HEK293 (cell line): Measurements from ENCODE around the gene MED29.

Source experiments
- KLF1 ChIP-seq: fragments of 450-650 bp; formaldehyde crosslinking; IDR thresholded peaks from 2 replicates; pipeline ENCODE4 v1.5.1; 2016; ENCODE audit warnings: missing biosample characterization, missing genetic modification characterization
- KLF7 ChIP-seq: fragments of 450-650 bp; formaldehyde crosslinking; IDR thresholded peaks from 2 replicates; pipeline ENCODE4 v1.5.1; 2016; ENCODE audit warnings: missing biosample characterization, missing genetic modification characterization, borderline replicate concordance
- MYNN ChIP-seq: fragments of 450-650 bp; formaldehyde crosslinking; IDR thresholded peaks from 2 replicates; pipeline ENCODE4 v1.5.1; 2016; ENCODE audit warnings: missing biosample characterization, missing genetic modification characterization, borderline replicate concordance
- OVOL3 ChIP-seq: fragments of 450-650 bp; formaldehyde crosslinking; IDR thresholded peaks from 2 replicates; pipeline ENCODE4 v1.5.1; 2016; ENCODE audit warnings: missing biosample characterization, missing genetic modification characterization
- SCRT1 ChIP-seq: fragments of 450-650 bp; formaldehyde crosslinking; IDR thresholded peaks from 2 replicates; pipeline ENCODE4 v1.5.1; 2016; ENCODE audit warnings: missing biosample characterization, missing genetic modification characterization, borderline replicate concordance
- SCRT2 ChIP-seq: fragments of 450-650 bp; formaldehyde crosslinking; IDR thresholded peaks from 2 replicates; pipeline ENCODE4 v1.5.1; 2016; ENCODE audit warnings: missing biosample characterization, missing genetic modification characterization
- SP7 ChIP-seq: fragments of 450-650 bp; formaldehyde crosslinking; IDR thresholded peaks from 2 replicates; pipeline ENCODE4 v1.5.1; 2016; ENCODE audit warnings: missing biosample characterization, missing genetic modification characterization
- YY2 ChIP-seq: fragments of 450-650 bp; formaldehyde crosslinking; IDR thresholded peaks from 2 replicates; pipeline ENCODE4 v1.5.1; 2016; ENCODE audit warnings: missing biosample characterization, missing genetic modification characterization
- ZBTB21 ChIP-seq: fragments of 450-650 bp; formaldehyde crosslinking; IDR thresholded peaks from 2 replicates; pipeline ENCODE4 v1.5.1; 2017; ENCODE audit warnings: missing biosample characterization, missing genetic modification characterization
- ZBTB48 ChIP-seq: fragments of 450-650 bp; formaldehyde crosslinking; IDR thresholded peaks from 2 replicates; pipeline ENCODE4 v1.5.1; 2016; ENCODE audit warnings: missing biosample characterization, missing genetic modification characterization
- ZBTB8A ChIP-seq: fragments of 450-650 bp; formaldehyde crosslinking; IDR thresholded peaks from 2 replicates; pipeline ENCODE4 v1.5.1; 2016; ENCODE audit warnings: missing biosample characterization, missing genetic modification characterization
- ZFP69B ChIP-seq: fragments of 450-650 bp; formaldehyde crosslinking; IDR thresholded peaks from 2 replicates; pipeline ENCODE4 v1.5.1; 2016; ENCODE audit warnings: missing biosample characterization, missing genetic modification characterization
- ZNF10 ChIP-seq: fragments of 450-650 bp; formaldehyde crosslinking; IDR thresholded peaks from 2 replicates; pipeline ENCODE4 v1.5.1; 2017; ENCODE audit warnings: missing biosample characterization, missing genetic modification characterization
- ZNF146 ChIP-seq: fragments of 450-650 bp; formaldehyde crosslinking; IDR thresholded peaks from 2 replicates; pipeline ENCODE4 v1.5.1; 2016; ENCODE audit warnings: missing biosample characterization, missing genetic modification characterization
- ZNF2 ChIP-seq: fragments of 450-650 bp; formaldehyde crosslinking; IDR thresholded peaks from 2 replicates; pipeline ENCODE4 v1.5.1; 2016; ENCODE audit warnings: missing biosample characterization, missing genetic modification characterization
- ZNF211 ChIP-seq: fragments of 450-650 bp; formaldehyde crosslinking; IDR thresholded peaks from 2 replicates; pipeline ENCODE4 v1.5.1; 2016; ENCODE audit warnings: low read depth, missing biosample characterization, missing genetic modification characterization
- ZNF248 ChIP-seq: fragments of 450-650 bp; formaldehyde crosslinking; IDR thresholded peaks from 2 replicates; pipeline ENCODE4 v1.5.1; 2017; ENCODE audit warnings: missing biosample characterization, missing genetic modification characterization
- ZNF324 ChIP-seq: fragments of 450-650 bp; formaldehyde crosslinking; IDR thresholded peaks from 2 replicates; pipeline ENCODE4 v1.5.1; 2016; ENCODE audit warnings: missing biosample characterization, missing genetic modification characterization
- ZNF549 ChIP-seq: fragments of 450-650 bp; IDR thresholded peaks from 2 replicates; pipeline ENCODE4 v1.5.1; 2018; ENCODE audit warnings: missing biosample characterization, missing genetic modification characterization, mild to moderate bottlenecking, inconsistent platforms, moderate library complexity
- ZNF658 ChIP-seq: fragments of 450-650 bp; formaldehyde crosslinking; IDR thresholded peaks from 2 replicates; pipeline ENCODE4; 2016; ENCODE audit warnings: missing biosample characterization, missing genetic modification characterization
- ZNF76 ChIP-seq: fragments of 450-650 bp; formaldehyde crosslinking; IDR thresholded peaks from 2 replicates; pipeline ENCODE4; 2016; ENCODE audit warnings: low read depth, missing biosample characterization, missing genetic modification characterization, borderline replicate concordance
- ZNF843 ChIP-seq: fragments of 450-650 bp; formaldehyde crosslinking; IDR thresholded peaks from 2 replicates; pipeline ENCODE4 v1.5.1; 2016; ENCODE audit warnings: missing biosample characterization, missing genetic modification characterization
- ZSCAN30 ChIP-seq: fragments of 450-650 bp; IDR thresholded peaks from 2 replicates; pipeline ENCODE4 v1.5.1; 2018; ENCODE audit warnings: missing biosample characterization, mild to moderate bottlenecking, missing genetic modification characterization, moderate library complexity
- TF ChIP-seq, protein P1 (sequence below): fragments of 450-650 bp; formaldehyde crosslinking; IDR thresholded peaks from 2 replicates; pipeline ENCODE4 v1.5.1; 2016; ENCODE audit warnings: missing biosample characterization, missing genetic modification characterization
- TF ChIP-seq, protein P2 (sequence below): fragments of 450-650 bp; formaldehyde crosslinking; IDR thresholded peaks from 2 replicates; pipeline ENCODE4 v1.5.1; 2016; ENCODE audit warnings: missing biosample characterization, missing genetic modification characterization
- TF ChIP-seq, protein P3 (sequence below): fragments of 450-650 bp; formaldehyde crosslinking; IDR thresholded peaks from 2 replicates; pipeline ENCODE4 v1.5.1; 2016; ENCODE audit warnings: missing biosample characterization, missing genetic modification characterization
- TF ChIP-seq, protein P4 (sequence below): fragments of 450-650 bp; formaldehyde crosslinking; conservative IDR thresholded peaks from 2 replicates; pipeline ENCODE4 v1.5.1; 2016; ENCODE audit warnings: low read depth, missing biosample characterization, missing genetic modification characterization
- TF ChIP-seq, protein P5 (sequence below): fragments of 450-650 bp; formaldehyde crosslinking; IDR thresholded peaks from 2 replicates; pipeline ENCODE4 v1.5.0; 2017; ENCODE audit warnings: missing biosample characterization, missing genetic modification characterization, borderline replicate concordance

MED29 gene

GRCh38 chr19:39390751-39391437 lies at the start of gene MED29, which contains the start of gene PAF1 (continued):
- no peak for TF ChIP-seq ZNF211 (tag by site-specific recombination)
- TF ChIP-seq ZBTB48 (tag by site-specific recombination): peak; percentile 88
- TF ChIP-seq SP7: peak; percentile 96
- peak; percentile 88 for TF ChIP-seq KLF1
- TF ChIP-seq, protein P1, sequence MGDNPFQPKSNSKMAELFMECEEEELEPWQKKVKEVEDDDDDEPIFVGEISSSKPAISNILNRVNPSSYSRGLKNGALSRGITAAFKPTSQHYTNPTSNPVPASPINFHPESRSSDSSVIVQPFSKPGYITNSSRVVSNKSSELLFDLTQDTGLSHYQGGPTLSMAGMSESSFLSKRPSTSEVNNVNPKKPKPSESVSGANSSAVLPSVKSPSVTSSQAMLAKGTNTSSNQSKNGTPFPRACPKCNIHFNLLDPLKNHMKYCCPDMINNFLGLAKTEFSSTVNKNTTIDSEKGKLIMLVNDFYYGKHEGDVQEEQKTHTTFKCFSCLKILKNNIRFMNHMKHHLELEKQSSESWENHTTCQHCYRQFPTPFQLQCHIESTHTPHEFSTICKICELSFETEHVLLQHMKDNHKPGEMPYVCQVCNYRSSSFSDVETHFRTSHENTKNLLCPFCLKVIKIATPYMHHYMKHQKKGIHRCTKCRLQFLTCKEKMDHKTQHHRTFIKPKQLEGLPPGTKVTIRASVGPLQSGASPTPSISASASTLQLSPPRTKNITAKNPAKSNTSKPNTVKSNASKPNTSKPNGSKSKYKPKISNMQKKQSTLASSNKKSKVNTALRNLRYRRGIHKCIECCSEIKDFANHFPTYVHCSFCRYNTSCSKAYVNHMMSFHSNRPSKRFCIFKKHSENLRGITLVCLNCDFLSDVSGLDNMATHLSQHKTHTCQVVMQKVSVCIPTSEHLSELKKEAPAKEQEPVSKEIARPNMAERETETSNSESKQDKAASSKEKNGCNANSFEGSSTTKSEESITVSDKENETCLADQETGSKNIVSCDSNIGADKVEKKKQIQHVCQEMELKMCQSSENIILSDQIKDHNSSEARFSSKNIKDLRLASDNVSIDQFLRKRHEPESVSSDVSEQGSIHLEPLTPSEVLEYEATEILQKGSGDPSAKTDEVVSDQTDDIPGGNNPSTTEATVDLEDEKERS (tag by site-specific recombination): peak; percentile 80
- TF ChIP-seq KLF7: peak; percentile 89; the same call in 1 of the 2 replicates
- TF ChIP-seq, protein P2, sequence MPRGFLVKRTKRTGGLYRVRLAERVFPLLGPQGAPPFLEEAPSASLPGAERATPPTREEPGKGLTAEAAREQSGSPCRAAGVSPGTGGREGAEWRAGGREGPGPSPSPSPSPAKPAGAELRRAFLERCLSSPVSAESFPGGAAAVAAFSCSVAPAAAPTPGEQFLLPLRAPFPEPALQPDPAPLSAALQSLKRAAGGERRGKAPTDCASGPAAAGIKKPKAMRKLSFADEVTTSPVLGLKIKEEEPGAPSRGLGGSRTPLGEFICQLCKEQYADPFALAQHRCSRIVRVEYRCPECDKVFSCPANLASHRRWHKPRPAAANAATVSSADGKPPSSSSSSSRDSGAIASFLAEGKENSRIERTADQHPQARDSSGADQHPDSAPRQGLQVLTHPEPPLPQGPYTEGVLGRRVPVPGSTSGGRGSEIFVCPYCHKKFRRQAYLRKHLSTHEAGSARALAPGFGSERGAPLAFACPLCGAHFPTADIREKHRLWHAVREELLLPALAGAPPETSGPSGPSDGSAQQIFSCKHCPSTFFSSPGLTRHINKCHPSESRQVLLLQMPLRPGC (tag by site-specific recombination): peak; percentile 88; the same call in 1 of the 2 replicates
- 0 out of 2 replicates have a peak, but pooled peaks have one; percentile 1 for TF ChIP-seq ZNF248 (tag by site-specific recombination)
- TF ChIP-seq ZNF76 (tag by site-specific recombination): peak; percentile 92
- TF ChIP-seq ZBTB8A (tag by site-specific recombination): peak; percentile 90
- peak; percentile 80 for TF ChIP-seq MYNN (tag by site-specific recombination)
- TF ChIP-seq SCRT1 (tag by site-specific recombination): peak; percentile 100
- TF ChIP-seq, protein P3, sequence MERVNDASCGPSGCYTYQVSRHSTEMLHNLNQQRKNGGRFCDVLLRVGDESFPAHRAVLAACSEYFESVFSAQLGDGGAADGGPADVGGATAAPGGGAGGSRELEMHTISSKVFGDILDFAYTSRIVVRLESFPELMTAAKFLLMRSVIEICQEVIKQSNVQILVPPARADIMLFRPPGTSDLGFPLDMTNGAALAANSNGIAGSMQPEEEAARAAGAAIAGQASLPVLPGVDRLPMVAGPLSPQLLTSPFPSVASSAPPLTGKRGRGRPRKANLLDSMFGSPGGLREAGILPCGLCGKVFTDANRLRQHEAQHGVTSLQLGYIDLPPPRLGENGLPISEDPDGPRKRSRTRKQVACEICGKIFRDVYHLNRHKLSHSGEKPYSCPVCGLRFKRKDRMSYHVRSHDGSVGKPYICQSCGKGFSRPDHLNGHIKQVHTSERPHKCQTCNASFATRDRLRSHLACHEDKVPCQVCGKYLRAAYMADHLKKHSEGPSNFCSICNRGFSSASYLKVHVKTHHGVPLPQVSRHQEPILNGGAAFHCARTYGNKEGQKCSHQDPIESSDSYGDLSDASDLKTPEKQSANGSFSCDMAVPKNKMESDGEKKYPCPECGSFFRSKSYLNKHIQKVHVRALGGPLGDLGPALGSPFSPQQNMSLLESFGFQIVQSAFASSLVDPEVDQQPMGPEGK (tag by site-specific recombination): peak; percentile 99
- peak; percentile 95 for TF ChIP-seq ZBTB21 (tag by site-specific recombination)
- peak; percentile 95 for TF ChIP-seq ZSCAN30 (tag by site-specific recombination)
- peak; percentile 97 for TF ChIP-seq ZNF2
- TF ChIP-seq ZNF324 (tag by site-specific recombination): peak; percentile 99
- TF ChIP-seq ZNF843 (tag by site-specific recombination): peak; percentile 89
- TF ChIP-seq, protein P4, sequence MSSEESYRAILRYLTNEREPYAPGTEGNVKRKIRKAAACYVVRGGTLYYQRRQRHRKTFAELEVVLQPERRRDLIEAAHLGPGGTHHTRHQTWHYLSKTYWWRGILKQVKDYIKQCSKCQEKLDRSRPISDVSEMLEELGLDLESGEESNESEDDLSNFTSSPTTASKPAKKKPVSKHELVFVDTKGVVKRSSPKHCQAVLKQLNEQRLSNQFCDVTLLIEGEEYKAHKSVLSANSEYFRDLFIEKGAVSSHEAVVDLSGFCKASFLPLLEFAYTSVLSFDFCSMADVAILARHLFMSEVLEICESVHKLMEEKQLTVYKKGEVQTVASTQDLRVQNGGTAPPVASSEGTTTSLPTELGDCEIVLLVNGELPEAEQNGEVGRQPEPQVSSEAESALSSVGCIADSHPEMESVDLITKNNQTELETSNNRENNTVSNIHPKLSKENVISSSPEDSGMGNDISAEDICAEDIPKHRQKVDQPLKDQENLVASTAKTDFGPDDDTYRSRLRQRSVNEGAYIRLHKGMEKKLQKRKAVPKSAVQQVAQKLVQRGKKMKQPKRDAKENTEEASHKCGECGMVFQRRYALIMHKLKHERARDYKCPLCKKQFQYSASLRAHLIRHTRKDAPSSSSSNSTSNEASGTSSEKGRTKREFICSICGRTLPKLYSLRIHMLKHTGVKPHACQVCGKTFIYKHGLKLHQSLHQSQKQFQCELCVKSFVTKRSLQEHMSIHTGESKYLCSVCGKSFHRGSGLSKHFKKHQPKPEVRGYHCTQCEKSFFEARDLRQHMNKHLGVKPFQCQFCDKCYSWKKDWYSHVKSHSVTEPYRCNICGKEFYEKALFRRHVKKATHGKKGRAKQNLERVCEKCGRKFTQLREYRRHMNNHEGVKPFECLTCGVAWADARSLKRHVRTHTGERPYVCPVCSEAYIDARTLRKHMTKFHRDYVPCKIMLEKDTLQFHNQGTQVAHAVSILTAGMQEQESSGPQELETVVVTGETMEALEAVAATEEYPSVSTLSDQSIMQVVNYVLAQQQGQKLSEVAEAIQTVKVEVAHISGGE (tag by site-specific recombination): peak; percentile 96
- TF ChIP-seq SCRT2 (tag by site-specific recombination): peak; percentile 100
- TF ChIP-seq OVOL3 (tag by site-specific recombination): peak; percentile 90
- no peak for TF ChIP-seq ZNF549 (tag by site-specific recombination)
- TF ChIP-seq YY2: peak; percentile 100
- TF ChIP-seq, protein P5, sequence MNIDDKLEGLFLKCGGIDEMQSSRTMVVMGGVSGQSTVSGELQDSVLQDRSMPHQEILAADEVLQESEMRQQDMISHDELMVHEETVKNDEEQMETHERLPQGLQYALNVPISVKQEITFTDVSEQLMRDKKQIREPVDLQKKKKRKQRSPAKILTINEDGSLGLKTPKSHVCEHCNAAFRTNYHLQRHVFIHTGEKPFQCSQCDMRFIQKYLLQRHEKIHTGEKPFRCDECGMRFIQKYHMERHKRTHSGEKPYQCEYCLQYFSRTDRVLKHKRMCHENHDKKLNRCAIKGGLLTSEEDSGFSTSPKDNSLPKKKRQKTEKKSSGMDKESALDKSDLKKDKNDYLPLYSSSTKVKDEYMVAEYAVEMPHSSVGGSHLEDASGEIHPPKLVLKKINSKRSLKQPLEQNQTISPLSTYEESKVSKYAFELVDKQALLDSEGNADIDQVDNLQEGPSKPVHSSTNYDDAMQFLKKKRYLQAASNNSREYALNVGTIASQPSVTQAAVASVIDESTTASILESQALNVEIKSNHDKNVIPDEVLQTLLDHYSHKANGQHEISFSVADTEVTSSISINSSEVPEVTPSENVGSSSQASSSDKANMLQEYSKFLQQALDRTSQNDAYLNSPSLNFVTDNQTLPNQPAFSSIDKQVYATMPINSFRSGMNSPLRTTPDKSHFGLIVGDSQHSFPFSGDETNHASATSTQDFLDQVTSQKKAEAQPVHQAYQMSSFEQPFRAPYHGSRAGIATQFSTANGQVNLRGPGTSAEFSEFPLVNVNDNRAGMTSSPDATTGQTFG (tag by site-specific recombination): peak; percentile 94
- TF ChIP-seq ZNF10 (tag by site-specific recombination): peak; percentile 92
- peak; percentile 92 for TF ChIP-seq ZFP69B
- TF ChIP-seq ZNF658: no peak; the same call in 1 of the 2 replicates
- TF ChIP-seq ZNF146 (tag by site-specific recombination): peak; percentile 51; the same call in 1 of the 2 replicates
